Effector memory CD8-positive, alpha-beta T cell (primary cell): Measurements from ENCODE around the gene FBXO40.
"Not testable (repeated sequence)": the region's sequence is repeated elsewhere in the genome, so short reads cannot be mapped to it uniquely, and the experiment has no call there.

ENCODE experiments used
- ATAC-seq: fragments of 150-1000 bp; cut with Tn5 transposase; replicated peaks from 2 replicates; pipeline ENCODE4 v1.10.0; 2021; ENCODE audit warnings: mild to moderate bottlenecking, moderate library complexity
- DNase-seq, 3 experiments: peaks; one replicate each; pipeline ENCODE4 v3.0.0; 2021
- H3K27ac Mint-ChIP-seq, 2 donors: one replicate each; pipeline ENCODE4 v1.8.0; 2022; ENCODE audit warnings: mild to moderate bottlenecking in 2 of 2, mixed read lengths in 2 of 2, moderate library complexity in 2 of 2
- H3K27me3 Mint-ChIP-seq, 2 donors: one replicate each; pipeline ENCODE4 v1.8.0; 2022; ENCODE audit warnings: mixed read lengths in 2 of 2
- H3K36me3 Mint-ChIP-seq: one replicate; pipeline ENCODE4 v1.8.0; 2022; ENCODE audit warnings: mild to moderate bottlenecking, moderate library complexity, mixed read lengths; ENCODE audit not compliant: insufficient read depth
- H3K4me1 Mint-ChIP-seq, 2 donors: one replicate each; pipeline ENCODE4 v1.8.0; 2022; ENCODE audit warnings: low read depth in 2 of 2, mixed read lengths in 2 of 2
- H3K4me3 Mint-ChIP-seq, 2 donors: one replicate each; pipeline ENCODE4 v1.8.0; 2022; ENCODE audit warnings: mild to moderate bottlenecking in 2 of 2, mixed read lengths in 2 of 2, moderate library complexity in 2 of 2
- H3K9me3 Mint-ChIP-seq, 2 donors: one replicate each; pipeline ENCODE4 v1.8.0; 2022; ENCODE audit warnings: mixed read lengths in 2 of 2
- total RNA-seq, 9 experiments: gene quantifications; one replicate each; lab custom pipeline; 2026; lab: John Stamatoyannopoulos, UW

The FBXO40 gene
- 0 to 0.11 (median 0) reads per million in 9 experiments for total RNA-seq

- Mint-ChIP-seq H3K27ac (no peak within 1 kb of the TSS), H3K4me3 (no peak within 1 kb of the TSS), H3K4me1 (no peaks in the 10 kb centered on the region), H3K9me3 (no peaks in the 10 kb centered on the region), H3K27me3 (no peaks in the 10 kb centered on the region), H3K36me3 (peaks cover 2% of the 10 kb centered on the region)
- ATAC-seq (no peak), DNase-seq (no peak)
Measured at GRCh38 chr3:121592856-121593702, at the start of gene FBXO40. Gene FBXO40, plus strand, starts transcription at chr3:121593379. Its CDS starts 27,197 bp downstream, at chr3:121620576.

- H3K27ac Mint-ChIP-seq, result no peak overlapping the region
- no peak for DNase-seq
Measured at GRCh38 chr3:121545049-121545573, 48.1 kb upstream of the FBXO40 start.

GRCh38 chr3:121545574-121546455 is 47.4 kb upstream of the FBXO40 start, which contains the start of gene POLQ:
Gene POLQ, minus strand, starts transcription at chr3:121545988. Its CDS starts 111 bp downstream, at chr3:121545877.
- Mint-ChIP-seq H3K9me3 (no peaks in the 10 kb centered on the region), H3K27ac (peak within 1 kb of the TSS; percentile 94 to 95), H3K27me3 (no peaks in the 10 kb centered on the region), H3K4me3 (peak within 1 kb of the TSS; percentile 82 to 86), H3K4me1 (peaks cover 11 to 13% of the 10 kb centered on the region in 2 donors), H3K36me3 (peaks cover 5% of the 10 kb centered on the region)
- peak; percentile 84 to 88 (median 88) for DNase-seq
- peak; percentile 99 for ATAC-seq

More at GRCh38 chr3:121545049-121545573, 48.1 kb upstream of the FBXO40 start:
- Mint-ChIP-seq H3K4me3 (peak overlapping the region; percentile 82 to 86), H3K9me3 (no peaks in the 10 kb centered on the region), H3K36me3 (peaks cover 5% of the 10 kb centered on the region), H3K4me1 (peaks cover 11 to 13% of the 10 kb centered on the region in 2 donors), H3K27me3 (no peaks in the 10 kb centered on the region)
- ATAC-seq, result no peak

- ATAC-seq, result no peak
- no peaks in the 10 kb centered on the region for H3K9me3 Mint-ChIP-seq
- H3K27me3 Mint-ChIP-seq, result no peaks in the 10 kb centered on the region
- no peak for DNase-seq
- no peaks in the 10 kb centered on the region for H3K36me3 Mint-ChIP-seq
- H3K4me3 Mint-ChIP-seq, result no peak overlapping the region
- peaks cover 0 to 2% of the 10 kb centered on the region in 2 donors for H3K4me1 Mint-ChIP-seq
- H3K27ac Mint-ChIP-seq, result no peak overlapping the region
Measured at GRCh38 chr3:121552379-121552778, 40.8 kb upstream of the FBXO40 start.

GRCh38 chr3:121552797-121553196 is 40.4 kb upstream of the FBXO40 start:
- H3K27me3 Mint-ChIP-seq, result no peaks in the 10 kb centered on the region
- no peak overlapping the region for H3K4me3 Mint-ChIP-seq
- DNase-seq (no peak), ATAC-seq (no peak)
- H3K36me3 Mint-ChIP-seq, result no peaks in the 10 kb centered on the region
- H3K4me1 Mint-ChIP-seq, result peaks cover 0 to 2% of the 10 kb centered on the region in 2 donors
- no peaks in the 10 kb centered on the region for H3K9me3 Mint-ChIP-seq
- no peak overlapping the region for H3K27ac Mint-ChIP-seq

- Mint-ChIP-seq H3K27ac (no peak overlapping the region), H3K27me3 (peaks cover 7 to 25% of the 10 kb centered on the region in 2 donors), H3K36me3 (no peaks in the 10 kb centered on the region), H3K4me3 (no peak overlapping the region), H3K9me3 (no peaks in the 10 kb centered on the region), H3K4me1 (no peaks in the 10 kb centered on the region)
- DNase-seq, result no peak
- no peak for ATAC-seq
Measured at GRCh38 chr3:121557426-121557934, 35.7 kb upstream of the FBXO40 start.

- Mint-ChIP-seq H3K27ac (no peak overlapping the region), H3K27me3 (peaks cover 11 to 27% of the 10 kb centered on the region in 2 donors), H3K36me3 (no peaks in the 10 kb centered on the region), H3K4me1 (no peaks in the 10 kb centered on the region), H3K9me3 (no peaks in the 10 kb centered on the region), H3K4me3 (no peak overlapping the region)
- DNase-seq (no peak), ATAC-seq (no peak)
Measured at GRCh38 chr3:121562148-121562547, 31.0 kb upstream of the FBXO40 start.

- H3K27me3 Mint-ChIP-seq, result peaks cover 4 to 9% of the 10 kb centered on the region in 2 donors
- ATAC-seq, result no peak
Measured at GRCh38 chr3:121566773-121567172, 26.4 kb upstream of the FBXO40 start.

GRCh38 chr3:121567649-121568048 is 25.5 kb upstream of the FBXO40 start, which contains the start of gene ARGFX:
Gene ARGFX, plus strand, starts transcription at chr3:121567949. Its CDS starts 2,765 bp downstream, at chr3:121570714.
- Mint-ChIP-seq H3K27ac (no peak within 1 kb of the TSS), H3K4me1 (no peaks in the 10 kb centered on the region), H3K4me3 (no peak within 1 kb of the TSS), H3K9me3 (no peaks in the 10 kb centered on the region), H3K27me3 (peaks cover 3 to 4% of the 10 kb centered on the region in 2 donors), H3K36me3 (no peaks in the 10 kb centered on the region)
- ATAC-seq (no peak), DNase-seq (no peak)

More at GRCh38 chr3:121566773-121567172, 26.4 kb upstream of the FBXO40 start:
- H3K9me3 Mint-ChIP-seq, result no peaks in the 10 kb centered on the region
- no peak for DNase-seq
- H3K36me3 Mint-ChIP-seq, result no peaks in the 10 kb centered on the region
- H3K27ac Mint-ChIP-seq, result no peak overlapping the region
- H3K4me3 Mint-ChIP-seq, result no peak overlapping the region
- no peaks in the 10 kb centered on the region for H3K4me1 Mint-ChIP-seq

GRCh38 chr3:121574449-121574848 is 18.7 kb upstream of the FBXO40 start:
- H3K27me3 Mint-ChIP-seq, result peaks cover 0 to 11% of the 10 kb centered on the region in 2 donors

GRCh38 chr3:121581691-121582090 is 11.5 kb upstream of the FBXO40 start:
- DNase-seq (no peak), ATAC-seq (no peak)
- peaks cover 29 to 31% of the 10 kb centered on the region in 2 donors for H3K27me3 Mint-ChIP-seq
- no peaks in the 10 kb centered on the region for H3K4me1 Mint-ChIP-seq
- no peaks in the 10 kb centered on the region for H3K36me3 Mint-ChIP-seq
- H3K27ac Mint-ChIP-seq, result no peak overlapping the region
- no peak overlapping the region for H3K4me3 Mint-ChIP-seq
- H3K9me3 Mint-ChIP-seq, result no peaks in the 10 kb centered on the region

More at GRCh38 chr3:121574449-121574848, 18.7 kb upstream of the FBXO40 start:
- Mint-ChIP-seq H3K4me1 (no peaks in the 10 kb centered on the region), H3K4me3 (no peak overlapping the region), H3K9me3 (no peaks in the 10 kb centered on the region), H3K36me3 (peaks cover 3% of the 10 kb centered on the region), H3K27ac (no peak overlapping the region)
- ATAC-seq, result no peak
- no peak for DNase-seq

GRCh38 chr3:121584418-121584817 is 8.8 kb upstream of the FBXO40 start:
- Mint-ChIP-seq H3K27me3 (peaks cover 33 to 36% of the 10 kb centered on the region in 2 donors), H3K36me3 (no peaks in the 10 kb centered on the region), H3K27ac (no peak overlapping the region), H3K4me3 (no peak overlapping the region), H3K4me1 (no peaks in the 10 kb centered on the region), H3K9me3 (no peaks in the 10 kb centered on the region)
- ATAC-seq (no peak), DNase-seq (no peak)

- not testable (repeated sequence) for H3K4me3 Mint-ChIP-seq, ATAC-seq, H3K27ac Mint-ChIP-seq, H3K36me3 Mint-ChIP-seq, H3K9me3 Mint-ChIP-seq, DNase-seq, H3K4me1 Mint-ChIP-seq, H3K27me3 Mint-ChIP-seq
Measured at GRCh38 chr3:121593806-121594205, 627 bp downstream of the FBXO40 start.
